Measurements from ENCODE around the gene ATP6V0D1.

GRCh38 chr16:67417333-67418061 is 63.5 kb downstream of the ATP6V0D1 start:
- no peak for TF ChIP-seq CTCF (IDR thresholded peaks at IDR 0.05)
- TF ChIP-seq POLR2A (IDR thresholded peaks at IDR 0.05), result no peak
- no peak for TF ChIP-seq EP300 (IDR thresholded peaks at IDR 0.05)

Measured in upper lobe of left lung (tissue), 4 donors.